Iris pigment epithelial cell (primary cell): ENCODE data around the gene FBXL20.
"Not testable (repeated sequence)": the region's sequence is repeated elsewhere in the genome, so short reads cannot be mapped to it uniquely, and the experiment has no call there.

ENCODE experiments used
- DNase-seq: peaks from one replicate; pipeline ENCODE4 v3.0.0-alpha.2; 2011; ENCODE audit warnings: low read depth

FBXL20 gene

DNA sequence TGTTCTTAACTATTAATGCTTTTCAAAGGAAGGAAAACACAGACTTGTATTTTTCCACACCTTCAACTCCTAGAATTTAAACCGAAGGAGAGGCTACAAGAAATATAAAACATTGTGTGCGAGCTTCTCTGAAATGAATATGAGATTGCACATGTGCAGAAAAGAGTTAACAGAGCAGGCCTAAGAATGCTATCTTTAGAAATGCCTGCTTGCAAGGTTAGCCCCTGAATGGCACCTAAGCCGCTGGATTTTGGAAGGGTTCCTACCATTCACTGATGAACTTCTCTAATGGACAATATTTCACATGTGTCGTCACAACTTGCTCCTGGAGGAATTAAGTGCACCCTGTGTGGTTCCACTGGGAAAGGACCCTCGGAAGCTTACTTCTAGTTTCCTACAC lies 69.3 kb downstream of the FBXL20 start:
- no peak for DNase-seq

DNA sequence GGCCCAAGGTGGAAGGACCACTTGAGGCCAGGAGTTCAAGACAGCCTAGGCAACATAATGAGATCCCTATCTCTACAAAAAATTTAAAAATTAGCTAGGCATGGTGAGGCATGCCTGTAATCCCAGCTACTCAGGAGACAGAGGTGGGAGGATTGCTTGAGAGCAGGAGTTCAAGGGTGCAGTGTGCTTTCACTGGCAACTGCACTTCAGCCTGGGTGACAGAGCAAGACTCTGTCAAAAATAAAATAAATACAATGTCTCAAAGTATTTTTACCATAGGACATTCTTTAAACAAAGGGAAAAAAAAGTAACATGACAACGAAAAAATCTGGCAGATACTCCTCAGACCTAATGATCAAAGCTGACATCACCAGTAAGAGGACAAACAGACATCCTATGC lies 72.6 kb downstream of the FBXL20 start:
- no peak for DNase-seq

DNA sequence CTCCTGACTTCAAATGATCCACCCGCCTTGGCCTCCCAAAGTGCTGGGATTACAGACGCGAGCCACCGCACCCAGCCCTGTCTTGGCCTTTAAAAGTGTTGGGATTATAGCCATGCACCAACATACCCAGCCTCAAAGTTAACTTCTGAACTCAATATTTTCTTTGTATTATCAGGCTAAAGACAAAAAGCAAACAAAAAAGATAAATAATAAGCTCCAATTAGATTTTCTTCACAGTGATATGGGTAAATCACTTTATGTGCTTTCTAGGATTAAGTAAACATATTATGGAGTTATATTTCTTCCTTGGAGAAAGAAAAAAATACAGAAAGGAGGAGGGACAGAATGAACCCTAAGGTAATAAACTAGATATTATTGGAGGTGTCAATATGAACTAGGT lies 74.3 kb downstream of the FBXL20 start:
- DNase-seq, result no peak

DNA sequence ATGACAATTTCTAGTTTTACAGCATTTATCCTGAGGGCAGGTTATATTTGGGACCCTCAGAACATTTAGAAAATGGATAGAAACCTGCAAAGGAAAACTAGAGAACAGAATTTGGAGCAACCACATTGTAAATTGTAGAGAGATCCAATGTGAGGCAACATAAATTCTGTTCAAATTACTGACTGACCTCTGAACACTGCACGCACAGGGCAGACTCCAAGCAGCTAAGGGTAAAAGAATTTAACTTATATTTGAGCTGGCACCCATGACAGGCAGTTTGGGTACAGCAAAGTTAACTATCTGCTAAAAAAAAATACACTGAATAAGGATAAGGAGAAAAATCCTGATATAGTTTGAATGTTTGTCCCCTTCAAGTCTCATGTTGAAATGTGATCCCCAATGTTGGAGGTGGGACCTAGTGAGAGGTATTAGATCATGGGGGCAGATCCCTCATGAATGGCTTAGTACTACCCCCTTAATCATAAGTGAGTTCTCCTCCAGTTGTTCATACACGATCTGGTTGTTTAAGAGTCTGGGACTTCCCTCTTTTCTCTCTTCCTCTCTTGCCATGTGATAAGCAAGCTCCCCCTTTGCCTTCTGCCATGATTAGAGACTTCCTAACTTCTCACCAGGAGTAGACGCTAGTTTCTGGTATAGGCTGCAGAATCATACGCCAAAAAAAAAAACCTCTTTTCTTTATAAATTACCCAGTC lies 75.7 kb downstream of the FBXL20 start:
- no peak for DNase-seq

DNA sequence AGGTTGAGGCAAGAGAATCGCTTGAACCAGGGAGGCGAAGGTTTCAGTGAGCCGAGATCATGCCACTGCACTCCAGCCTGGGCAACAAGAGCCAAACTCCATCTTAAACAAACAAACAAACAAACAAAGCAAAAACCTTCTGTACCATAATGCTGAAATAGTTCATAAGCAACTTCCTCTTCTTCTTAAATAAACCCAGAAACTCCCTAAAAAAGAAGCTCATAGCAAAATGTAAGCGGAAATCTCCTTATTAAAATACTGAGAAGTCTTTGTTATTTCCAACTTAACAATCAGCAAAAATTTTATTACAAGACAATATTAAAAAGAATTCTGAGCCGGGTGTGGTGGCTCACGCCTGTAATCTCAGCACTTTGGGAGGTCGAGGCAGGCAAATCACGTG lies 82.8 kb downstream of the FBXL20 start:
- no peak for DNase-seq

DNA sequence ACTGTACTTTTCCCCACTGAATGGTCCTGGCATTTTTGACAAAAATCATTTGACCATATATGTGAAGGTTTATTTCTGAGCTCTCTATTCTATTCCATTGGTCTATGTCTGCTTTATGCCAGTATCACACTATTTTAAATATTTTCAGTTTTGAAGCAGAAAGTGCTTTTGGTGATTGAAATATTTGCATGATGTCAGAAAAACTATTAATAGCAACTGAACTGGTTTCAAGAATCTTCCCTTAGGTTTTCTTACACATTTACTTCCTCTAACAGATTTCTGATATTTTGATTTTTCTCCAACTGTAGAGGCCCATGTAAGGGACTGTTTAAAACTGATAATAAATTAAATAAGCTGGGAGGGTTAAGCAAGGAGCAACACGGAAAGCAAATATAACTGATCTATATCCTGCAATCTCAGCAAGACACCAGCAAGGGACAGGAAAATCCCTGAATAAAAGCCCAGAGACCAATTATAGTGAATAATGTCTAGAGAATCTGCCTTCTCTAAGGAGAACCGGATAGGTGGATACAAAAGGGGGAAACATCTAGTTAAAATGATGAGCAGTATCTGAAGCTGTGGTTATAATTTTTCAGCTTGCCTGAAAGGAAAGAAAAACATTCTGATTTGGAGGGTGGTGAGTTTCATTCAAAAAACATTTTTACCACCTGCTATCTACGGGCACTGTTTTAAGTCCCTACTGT lies 94.8 kb downstream of the FBXL20 start:
- peak; percentile 27 for DNase-seq

DNA sequence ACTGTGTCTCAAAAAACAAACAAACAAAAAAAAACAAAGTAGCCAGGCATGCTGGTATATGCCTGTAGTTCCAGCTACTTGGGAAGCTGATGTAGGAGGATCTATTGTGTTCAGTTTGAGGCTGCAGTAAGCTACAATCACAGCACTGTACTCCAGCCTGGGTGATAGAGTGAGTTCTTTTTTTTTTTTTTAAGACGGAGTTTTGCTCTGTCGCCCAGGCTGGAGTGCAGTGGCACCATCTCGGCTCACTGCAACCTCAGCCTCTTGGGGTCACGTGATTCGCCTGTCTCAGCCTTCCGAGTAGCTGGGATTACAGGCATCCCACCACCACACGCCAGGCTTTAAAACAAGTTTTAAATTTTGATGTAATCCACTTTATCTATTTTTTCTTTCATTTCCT lies 95.4 kb downstream of the FBXL20 start:
- DNase-seq, result no peak

DNA sequence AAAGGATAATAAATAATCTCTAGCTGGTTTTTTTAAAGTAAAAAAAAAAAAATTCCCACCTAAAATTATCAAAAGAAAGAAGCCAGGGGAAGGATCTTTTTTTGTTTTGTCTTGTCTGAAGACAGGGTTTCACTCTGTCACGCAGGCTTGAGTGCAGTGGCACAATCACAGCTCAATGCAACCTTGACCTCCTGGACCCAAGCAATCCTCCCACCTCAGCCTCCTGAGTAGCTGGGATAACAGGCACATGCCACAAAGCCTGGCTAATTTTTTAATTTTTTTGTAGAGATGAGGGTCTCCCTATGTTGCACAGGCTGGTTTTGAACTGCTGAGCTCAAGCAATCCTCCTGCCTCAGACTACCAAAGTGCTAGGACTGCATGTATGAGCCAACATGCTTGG lies 97.2 kb downstream of the FBXL20 start:
- no peak for DNase-seq

DNA sequence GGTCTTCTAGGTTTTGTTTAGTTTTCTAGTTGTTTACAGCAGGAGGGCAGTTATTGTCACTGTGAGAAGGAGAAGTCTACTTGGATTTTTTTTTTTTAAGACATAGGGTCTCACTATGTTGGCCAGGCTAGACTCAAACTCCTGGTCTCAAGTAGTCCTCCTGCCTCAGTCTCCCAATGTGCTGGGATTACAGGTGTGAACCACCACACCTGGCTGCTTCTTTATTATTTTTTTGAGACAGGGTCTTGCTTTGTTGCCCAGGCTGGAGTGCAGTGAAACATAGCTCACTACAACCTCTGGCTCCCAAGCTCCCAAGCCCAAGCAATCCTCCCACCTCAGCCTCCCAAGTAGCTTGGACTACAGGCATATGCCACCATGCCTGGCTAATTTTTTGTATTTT lies 107.4 kb downstream of the FBXL20 start:
- DNase-seq, result no peak

DNA sequence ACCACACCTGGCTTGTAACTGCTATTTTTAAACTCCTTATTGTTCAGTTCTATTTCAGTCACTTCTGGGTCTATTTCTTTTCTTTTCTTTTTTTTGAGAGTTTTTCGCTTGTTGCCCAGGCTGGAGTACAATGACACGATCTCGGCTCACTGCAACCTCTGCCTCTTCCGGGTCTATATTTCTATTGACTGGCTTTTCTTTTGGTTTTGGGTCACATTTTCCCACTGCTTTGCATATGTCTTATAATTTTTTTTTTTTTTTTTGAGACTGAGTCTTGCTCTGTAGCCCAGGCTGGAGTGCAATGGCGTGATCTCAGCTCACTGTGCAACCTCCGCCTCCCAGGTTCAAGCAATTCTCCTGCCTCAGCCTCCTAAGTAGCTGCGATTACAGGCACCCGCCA lies 108.9 kb downstream of the FBXL20 start:
- not testable (repeated sequence) for DNase-seq

DNA sequence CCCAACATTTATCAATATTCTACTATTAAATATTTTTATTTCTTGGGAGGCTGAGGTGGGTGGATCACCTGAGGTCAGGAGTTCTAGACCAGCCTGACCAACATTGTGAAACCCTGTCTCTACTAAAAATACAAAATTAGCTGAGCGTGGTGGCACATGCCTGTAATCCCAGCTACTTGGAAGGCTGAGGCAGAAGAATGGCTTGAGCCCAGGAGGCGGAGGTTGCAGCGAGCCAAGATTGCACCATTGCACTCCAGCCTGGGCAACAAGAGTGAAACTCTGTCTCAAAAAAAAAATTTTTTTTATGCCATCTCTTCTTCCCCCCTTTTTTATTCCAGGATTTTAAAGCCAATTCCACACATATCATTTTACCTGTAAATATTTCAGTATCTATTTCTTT lies 114.9 kb downstream of the FBXL20 start:
- DNase-seq, result not testable (repeated sequence)

DNA sequence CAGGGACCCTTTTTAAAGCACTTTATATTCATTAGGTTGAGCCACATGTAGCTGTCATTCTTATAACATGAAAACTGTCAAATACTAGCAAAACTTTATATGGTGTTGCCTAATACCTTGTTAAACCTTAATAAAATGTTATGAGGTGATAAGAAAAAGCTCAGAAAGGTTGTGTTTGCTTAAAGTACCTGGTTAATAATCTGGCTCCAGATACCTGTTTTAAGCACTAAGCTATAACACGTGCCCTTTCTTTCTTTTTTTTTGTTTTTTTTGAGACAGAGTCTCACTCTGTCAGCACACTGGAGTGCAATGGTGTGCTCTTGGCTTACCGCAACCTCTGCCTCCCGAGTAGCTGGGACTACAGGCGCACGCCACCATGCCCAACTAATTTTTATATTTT lies 116.7 kb downstream of the FBXL20 start:
- DNase-seq, result no peak

DNA sequence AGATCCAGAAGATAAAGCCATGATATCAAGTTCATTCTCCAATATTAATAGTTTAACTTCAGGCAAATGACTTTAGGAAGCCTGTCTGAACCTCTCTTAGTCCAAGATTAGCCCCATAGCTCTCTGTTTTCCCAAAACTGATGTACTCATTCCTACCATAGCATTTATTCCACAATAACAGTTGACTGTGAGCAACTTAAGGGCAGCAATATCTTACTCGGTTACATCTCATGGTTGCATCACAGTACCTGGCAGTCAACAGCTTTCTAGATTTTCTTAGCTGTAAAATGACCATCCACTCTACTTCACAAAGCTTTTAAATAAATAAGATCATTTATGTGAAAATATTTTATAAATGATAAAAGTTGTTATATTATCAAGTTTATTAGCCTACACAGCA lies 117.5 kb downstream of the FBXL20 start:
- DNase-seq, result peak; percentile 38

DNA sequence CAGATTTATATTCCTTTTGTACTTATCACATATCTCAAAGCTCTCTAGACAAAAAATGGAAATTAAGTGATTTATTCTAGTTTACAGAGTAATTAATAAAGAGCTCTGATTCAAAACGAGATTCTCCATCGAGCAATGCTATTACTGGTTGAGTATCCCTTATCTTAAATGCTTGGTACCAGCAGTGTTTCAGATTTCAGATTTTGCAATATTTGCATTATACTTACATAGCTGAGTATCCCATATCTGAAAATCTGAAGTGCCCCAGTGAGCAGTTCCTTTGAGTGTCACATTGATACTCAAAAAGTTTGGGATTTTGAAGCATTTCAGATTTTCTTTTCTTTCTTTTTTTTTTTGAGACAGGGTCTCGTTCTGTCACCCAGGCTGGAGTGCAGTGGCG lies 118.3 kb downstream of the FBXL20 start:
- no peak for DNase-seq

DNA sequence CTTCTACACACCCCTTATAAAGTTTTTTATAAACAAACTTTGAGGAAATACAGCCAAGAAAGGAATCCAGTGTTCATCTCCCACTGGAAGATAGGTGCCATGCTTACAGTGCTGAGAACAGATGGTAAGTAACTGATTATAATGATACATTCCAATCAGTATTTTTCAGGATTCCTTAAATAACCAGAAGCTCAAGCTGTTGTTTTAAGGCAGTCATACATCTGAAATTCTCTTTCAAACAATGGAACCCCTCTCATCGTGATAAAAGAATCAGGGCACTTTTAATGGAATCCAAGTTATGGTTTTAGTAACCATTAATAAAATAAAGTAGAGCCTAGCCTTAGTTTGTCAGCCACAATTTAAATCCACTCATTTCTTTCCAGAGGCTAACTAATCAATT lies 119.6 kb downstream of the FBXL20 start:
- DNase-seq, result peak; percentile 37

DNA sequence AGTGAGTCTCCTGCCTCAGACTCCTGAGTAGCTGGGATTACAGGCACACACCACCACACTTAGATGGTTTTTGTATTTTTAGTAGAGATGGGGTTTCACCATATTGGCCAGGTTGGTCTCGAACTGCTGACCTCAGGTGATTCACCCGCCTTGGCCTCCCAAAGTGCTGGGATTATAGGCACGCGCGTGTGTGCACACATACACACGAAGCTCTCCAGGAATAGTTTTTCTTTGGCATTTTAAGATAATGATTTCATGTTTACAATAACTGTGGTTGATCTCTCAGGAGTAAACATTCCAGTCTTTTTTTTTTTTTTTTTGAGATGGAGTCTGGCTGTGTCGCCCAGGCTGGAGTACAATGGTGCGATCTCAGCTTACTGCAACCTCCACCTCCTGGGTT lies 123.2 kb downstream of the FBXL20 start:
- DNase-seq, result peak; percentile 8

DNA sequence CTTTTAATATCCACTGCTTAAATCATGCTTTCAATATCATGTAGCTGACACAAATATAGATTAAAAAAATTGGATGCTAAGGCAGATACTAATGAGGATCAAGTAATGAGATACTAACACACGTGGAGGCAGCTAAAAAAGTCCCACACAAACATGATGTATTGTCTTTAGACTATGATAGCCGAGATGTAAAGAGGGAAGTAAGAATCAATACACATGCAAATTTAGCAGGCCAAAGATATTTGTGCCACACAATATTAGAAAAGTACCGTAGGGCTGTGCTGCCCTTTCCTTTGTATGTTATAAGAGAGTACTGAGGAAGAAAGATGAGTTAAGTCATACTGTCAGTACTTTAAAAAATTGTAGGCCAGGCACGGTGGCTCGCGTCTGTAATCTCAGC lies 124.3 kb downstream of the FBXL20 start:
- DNase-seq, result no peak

DNA sequence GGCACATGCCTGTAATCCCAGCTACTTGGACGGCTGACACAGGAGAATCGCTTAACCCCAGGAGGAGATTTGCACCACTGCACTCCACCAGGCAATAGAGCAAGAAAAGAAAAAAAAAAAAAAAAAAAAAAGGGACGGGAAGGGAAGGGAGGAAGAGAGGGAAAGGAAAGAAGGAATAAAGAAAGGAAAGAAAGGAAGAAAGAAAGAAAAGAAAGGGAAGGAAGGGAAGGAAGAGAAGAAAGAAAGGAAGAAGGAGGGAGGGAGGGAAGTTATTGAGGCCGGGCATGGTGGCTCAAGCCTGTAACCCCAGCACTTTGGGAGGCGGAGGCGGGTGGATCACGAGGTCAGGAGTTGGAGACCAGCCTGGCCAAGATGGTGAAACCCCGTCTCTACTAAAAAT lies 125.3 kb downstream of the FBXL20 start:
- no peak for DNase-seq

DNA sequence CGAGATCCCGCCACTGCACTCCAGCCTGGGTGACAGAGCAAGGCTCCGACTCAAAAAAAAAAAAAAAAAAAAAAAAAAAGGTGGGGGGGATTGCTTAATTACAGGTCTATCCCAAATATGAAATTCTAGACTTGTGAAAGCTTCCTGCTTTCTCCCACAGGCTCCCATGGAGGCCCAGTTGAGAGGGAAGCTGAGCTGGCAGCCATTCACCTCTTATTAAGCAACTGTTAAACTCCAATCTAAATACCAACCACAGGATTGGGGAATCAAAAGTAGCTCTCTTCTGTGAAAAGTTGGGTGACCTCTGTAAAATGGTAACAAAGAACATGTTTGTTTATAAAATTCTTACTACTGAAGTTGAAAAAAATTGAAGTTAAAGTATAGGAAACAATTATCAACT lies 129.9 kb downstream of the FBXL20 start:
- DNase-seq, result peak; percentile 55

DNA sequence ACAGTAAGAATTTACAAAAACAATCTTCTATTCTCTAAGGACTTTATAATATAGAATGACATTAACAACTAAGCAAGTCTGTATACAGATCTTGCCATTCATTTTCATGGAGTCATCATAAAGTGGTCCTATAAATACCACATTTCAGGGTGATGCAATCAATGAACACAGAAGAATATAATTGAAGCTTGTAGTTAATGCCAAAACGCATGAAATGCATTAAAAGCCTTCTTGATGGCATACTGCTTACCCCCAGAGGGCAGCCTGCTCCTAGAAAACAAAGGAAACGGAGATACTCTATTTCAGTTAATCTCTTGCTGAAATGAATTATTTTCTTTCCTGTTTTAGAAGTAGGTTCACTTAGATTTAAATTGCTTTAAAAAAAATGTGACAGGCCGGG lies 130.5 kb downstream of the FBXL20 start:
- DNase-seq, result peak; percentile 73

DNA sequence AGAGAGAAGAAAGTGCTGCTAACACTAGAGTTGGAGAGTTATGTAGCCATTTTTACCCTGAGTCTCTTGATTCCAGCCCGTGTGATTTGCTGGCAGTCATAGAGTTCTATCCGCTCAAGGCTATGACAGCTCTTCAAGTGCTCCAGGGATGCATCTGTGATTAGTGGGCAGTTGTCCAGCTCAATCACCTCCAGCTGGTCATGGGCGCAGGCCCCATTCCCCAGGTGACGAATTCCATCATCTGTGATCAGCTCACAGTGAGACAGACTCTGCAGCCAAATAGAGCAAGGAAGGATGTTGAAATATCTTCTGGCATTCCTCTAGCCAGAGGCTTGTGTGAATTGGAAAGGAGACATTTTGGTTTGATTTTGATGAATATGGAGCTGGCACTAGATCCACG lies 137.3 kb downstream of the FBXL20 start:
- DNase-seq, result no peak

DNA sequence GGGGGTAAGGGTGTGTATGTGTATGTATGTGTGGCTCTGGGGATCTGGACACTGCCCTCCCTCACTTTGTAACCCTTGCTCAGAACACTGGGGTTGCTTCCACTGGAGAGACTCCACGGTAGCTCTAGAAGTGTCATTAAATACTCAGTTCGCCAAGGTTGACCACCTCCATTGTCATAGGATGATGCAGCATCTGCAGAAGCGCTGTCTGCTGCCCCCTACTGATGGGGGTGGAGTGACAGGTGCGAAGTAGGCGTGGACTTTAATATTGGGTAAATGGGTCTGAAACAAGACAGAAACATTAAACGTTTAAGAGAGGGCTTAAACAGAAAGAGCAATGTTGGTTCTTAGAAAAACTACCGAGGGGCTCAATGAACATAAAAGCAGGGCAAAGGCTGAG lies 140.1 kb downstream of the FBXL20 start:
- DNase-seq, result no peak

DNA sequence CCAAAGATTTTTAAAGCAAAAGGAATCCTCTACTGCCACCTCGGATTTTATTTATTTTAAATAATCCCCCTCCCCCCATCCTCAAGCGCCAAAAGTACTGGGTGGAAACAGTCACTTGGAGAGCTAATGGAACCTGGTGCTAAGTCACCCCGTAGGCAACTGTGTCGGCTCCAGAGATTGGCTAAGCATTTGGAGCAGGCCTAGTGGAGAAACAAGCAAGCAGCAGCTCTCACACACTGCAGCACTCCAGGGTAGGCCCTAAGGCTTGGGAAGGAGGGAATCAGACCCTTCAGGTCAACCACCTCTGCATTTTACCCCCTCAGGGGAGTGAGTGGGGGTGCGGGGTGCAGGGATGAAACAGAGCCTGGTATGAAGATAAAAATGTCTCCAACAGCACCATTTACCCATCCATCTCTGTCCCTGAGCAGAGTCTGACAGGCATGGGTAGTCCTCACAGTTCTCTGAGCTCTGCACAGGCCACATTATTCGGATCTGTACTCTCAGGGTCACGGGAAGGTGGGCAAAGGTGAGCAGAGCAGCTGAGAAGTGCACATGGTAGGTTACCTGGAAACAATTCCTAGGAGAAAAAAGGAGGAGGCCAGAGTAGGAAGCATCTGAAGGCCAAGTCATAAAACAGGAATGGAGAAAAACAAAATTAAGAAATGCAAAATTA lies 148.5 kb downstream of the FBXL20 start:
- DNase-seq, result no peak
